Ovary (tissue), 9 donors: ENCODE data around the gene ABCA9. TPM values are rescaled to one million over a fixed set of nuclear protein-coding genes. Genes with fewer than 3 reads are reported as not detected.
"Not testable (repeated sequence)": the region's sequence is repeated elsewhere in the genome, so short reads cannot be mapped to it uniquely, and the experiment has no call there.

ENCODE experiments used
- DNase-seq, 5 donors: peaks; one replicate each; pipeline ENCODE4 v3.0.0-alpha.2; 2019 to 2020
- H3K27ac ChIP-seq, 2 donors: fragments of 200-600 bp; one replicate each; pipeline versions ENCODE4 v1.5.1 to v1.8.0; 2019 to 2022
- H3K27me3 ChIP-seq: fragments of 200-600 bp; one replicate; pipeline ENCODE4 v1.8.0; 2022
- H3K36me3 ChIP-seq: fragments of 200-600 bp; sonication (generic); one replicate; pipeline ENCODE4 v1.5.1; 2019
- H3K4me1 ChIP-seq: one replicate; pipeline ENCODE4 v1.8.1; 2013; ENCODE audit warnings: mild to moderate bottlenecking, moderate library complexity; ENCODE audit not compliant: insufficient read depth
- H3K4me3 ChIP-seq: fragments of 200-600 bp; sonication (generic); one replicate; pipeline ENCODE4 v1.5.1; 2017
- H3K9me3 ChIP-seq, 2 donors: fragments of 200-600 bp in 1 of 2; sonication (generic) in 1 of 2; one replicate each; pipeline versions ENCODE4 v1.5.1 to v1.8.1; 2013 to 2019; ENCODE audit warnings: mild to moderate bottlenecking in 1 of 2, moderate library complexity in 1 of 2
- CTCF ChIP-seq, 3 donors: fragments of 450-650 bp in 2 of 3; fragments of 200-600 bp in 1 of 3; IDR thresholded peaks; one replicate each; pipeline versions ENCODE4 v1.5.1 to v1.8.0; 2016 to 2022; ENCODE audit warnings: antibody characterized with exemption in 3 of 3, mild to moderate bottlenecking in 1 of 3
- EP300 ChIP-seq: sonication (generic); formaldehyde crosslinking; IDR thresholded peaks from one replicate; pipeline ENCODE4 v1.6.1; 2017; ENCODE audit warnings: antibody characterized with exemption
- POLR2A ChIP-seq: fragments of 450-650 bp; IDR thresholded peaks from one replicate; pipeline ENCODE4 v1.6.1; 2017; ENCODE audit warnings: antibody characterized with exemption, mild to moderate bottlenecking, moderate library complexity
- WGBS, 3 donors: extraction: QIAGEN DNeasy Blood & Tissue Kit in 1 of 3; methylation state at CpG; one replicate each; pipeline versions ENCODE4 v1.1.5 to v1.1.7; 2013 to 2017; 5-methylcytosine and 5-hydroxymethylcytosine counted together
- intact Hi-C, 4 donors: fragments of 100-400 bp; cut with DNase I; formaldehyde crosslinking; loops; one replicate each; pipeline versions ENCODE4 v1.11.0 to v1.15.1; 2022 to 2023
- polyA plus RNA-seq, 2 donors: library from polyadenylated mRNA; stranded (reverse); fragments of 200-250 nt in 1 of 2; fragments of 350-450 nt in 1 of 2; fragmentation: Illumina TruSeq in 1 of 2; extraction: RNeasy Lipid Tissue Mini Kit (QIAGEN cat#74804) in 1 of 2; gene quantifications; one replicate each; pipeline ENCODE4 v1.2.3, GENCODE V29; 2013 to 2014
- total RNA-seq, 7 donors: library from RNA; depleted of rRNA in 2 of 7; stranded (reverse); fragments of >200 nt in 2 of 7; fragmentation: NEBNext Ultra II Directional in 3 of 7; extraction: Animal tissue kit (Norgen Biotek cat#: 25700) in 3 of 7; gene quantifications; one replicate each; pipeline versions ENCODE4 v1.1.0 to v1.2.4, GENCODE V29; 2016 to 2023
- donor health status: DM: no; HTN: no; CAD: no; lungs with moderate emphysema.
- donor health status: DM: no; HTN: no; CAD: no.
- donor health status: Bipolar disorder and iron deficiency.
- donor health status: DM: yes; HTN: yes; CAD: no.
- donor health status: DM: no; HTN: no; CAD: no.
- donor health status: DM: yes; HTN: yes; CAD: no.

ABCA9 gene
- total and polyA plus RNA-seq, 9 donors, result 15.0 to 111 (median 26.1) TPM

- no peaks in the 10 kb centered on the region for H3K27me3 ChIP-seq
- no peaks in the 10 kb centered on the region for H3K9me3 ChIP-seq
- WGBS, 3 donors, result 14 to 19% (median 17%) methylated on average over 4 of the region's 4 CpGs
- peak overlapping the region in 1 of 2 donors; percentile 28 for H3K27ac ChIP-seq
- peak overlapping the region; percentile 44 for H3K4me3 ChIP-seq
- peaks cover 2% of the 10 kb centered on the region for H3K4me1 ChIP-seq
- no peak for DNase-seq
- intact Hi-C loops, result no loop called here
- no peaks in the 10 kb centered on the region for H3K36me3 ChIP-seq
- TF ChIP-seq CTCF (IDR thresholded peaks at IDR 0.05), result no peak
- no peak for TF ChIP-seq EP300
- TF ChIP-seq POLR2A, result no peak
These were observed 106.4 kb downstream of the ABCA9 start for GRCh38 chr17:68954146-68954896.

GRCh38 chr17:68953340-68953997 lies 107.3 kb downstream of the ABCA9 start:
- H3K27ac ChIP-seq, result peak overlapping the region; percentile 21 to 28

GRCh38 chr17:68950725-68951124 lies 110.0 kb downstream of the ABCA9 start:
- Histone ChIP-seq H3K36me3 (no peaks in the 10 kb centered on the region), H3K27ac (no peak overlapping the region), H3K9me3 (no peaks in the 10 kb centered on the region), H3K4me1 (peaks cover 2% of the 10 kb centered on the region), H3K4me3 (no peak overlapping the region), H3K27me3 (no peaks in the 10 kb centered on the region)
- intact Hi-C loops, result no loop called here
- 90 to 95% (median 93%) methylated on average over 4 of the region's 4 CpGs for WGBS, 3 donors
- TF ChIP-seq CTCF (IDR thresholded peaks at IDR 0.05) (no peak), POLR2A (no peak), EP300 (no peak)
- DNase-seq, result no peak

More at GRCh38 chr17:68953340-68953997, 107.3 kb downstream of the ABCA9 start:
- 62 to 67% (median 67%) methylated on average over 4 of the region's 4 CpGs for WGBS, 3 donors
- H3K9me3 ChIP-seq, result no peaks in the 10 kb centered on the region
- DNase-seq, result no peak
- peak overlapping the region; percentile 44 for H3K4me3 ChIP-seq
- H3K36me3 ChIP-seq, result no peaks in the 10 kb centered on the region
- H3K4me1 ChIP-seq, result peaks cover 2% of the 10 kb centered on the region
- no peaks in the 10 kb centered on the region for H3K27me3 ChIP-seq
- TF ChIP-seq CTCF (IDR thresholded peaks at IDR 0.05) (no peak), EP300 (no peak), POLR2A (no peak)
- intact Hi-C loops, result no loop called here

- H3K4me1 ChIP-seq, H3K4me3 ChIP-seq, DNase-seq, H3K36me3 ChIP-seq, intact Hi-C loops, H3K27me3 ChIP-seq, H3K9me3 ChIP-seq, H3K27ac ChIP-seq: not testable (repeated sequence)
- 88 to 96% (median 91%) methylated on average over 1 of the region's 1 CpG for WGBS, 3 donors
These were observed 112.9 kb downstream of the ABCA9 start for GRCh38 chr17:68947868-68948267.
